ENCODE data around the gene PLAAT5.

DNA sequence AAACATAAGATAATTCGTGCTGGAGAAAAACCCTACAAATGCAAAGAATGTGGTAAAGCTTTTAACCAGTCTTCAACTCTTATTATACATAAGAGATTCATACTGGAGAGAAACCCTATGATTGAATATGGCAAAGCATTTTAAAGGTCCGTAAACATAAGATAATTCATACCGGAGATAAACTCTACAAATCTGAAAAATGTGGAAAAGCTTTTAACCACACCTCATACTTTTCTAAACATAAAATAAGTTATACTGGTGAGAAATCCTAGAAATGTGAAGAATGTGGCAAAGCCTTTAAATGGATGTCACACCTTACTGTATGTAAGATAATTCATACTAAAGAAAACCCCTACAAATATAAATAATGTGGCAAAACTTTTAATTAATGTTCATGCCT, 20.7 kb downstream of the PLAAT5 start:
- TF ChIP-seq, protein P1, sequence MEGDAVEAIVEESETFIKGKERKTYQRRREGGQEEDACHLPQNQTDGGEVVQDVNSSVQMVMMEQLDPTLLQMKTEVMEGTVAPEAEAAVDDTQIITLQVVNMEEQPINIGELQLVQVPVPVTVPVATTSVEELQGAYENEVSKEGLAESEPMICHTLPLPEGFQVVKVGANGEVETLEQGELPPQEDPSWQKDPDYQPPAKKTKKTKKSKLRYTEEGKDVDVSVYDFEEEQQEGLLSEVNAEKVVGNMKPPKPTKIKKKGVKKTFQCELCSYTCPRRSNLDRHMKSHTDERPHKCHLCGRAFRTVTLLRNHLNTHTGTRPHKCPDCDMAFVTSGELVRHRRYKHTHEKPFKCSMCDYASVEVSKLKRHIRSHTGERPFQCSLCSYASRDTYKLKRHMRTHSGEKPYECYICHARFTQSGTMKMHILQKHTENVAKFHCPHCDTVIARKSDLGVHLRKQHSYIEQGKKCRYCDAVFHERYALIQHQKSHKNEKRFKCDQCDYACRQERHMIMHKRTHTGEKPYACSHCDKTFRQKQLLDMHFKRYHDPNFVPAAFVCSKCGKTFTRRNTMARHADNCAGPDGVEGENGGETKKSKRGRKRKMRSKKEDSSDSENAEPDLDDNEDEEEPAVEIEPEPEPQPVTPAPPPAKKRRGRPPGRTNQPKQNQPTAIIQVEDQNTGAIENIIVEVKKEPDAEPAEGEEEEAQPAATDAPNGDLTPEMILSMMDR (conservative IDR thresholded peaks at IDR 0.05 in 1 of 2, IDR thresholded peaks at IDR 0.05 in 1 of 2; ENCODE audit: low read depth in 1 of 2, low read length in 2 of 2), result no peak
- TF ChIP-seq EZH2 (IDR thresholded peaks at IDR 0.05; ENCODE audit: low read length, missing control alignments), result no peak
